CD4-positive, CD25-positive, alpha-beta regulatory T cell (primary cell): Measurements from ENCODE around the gene NUP205. TPM values are rescaled to one million over a fixed set of nuclear protein-coding genes. Genes with fewer than 3 reads are reported as not detected.

Experiments used
- ATAC-seq, 2 donors: fragments of 150-1000 bp; cut with Tn5 transposase; one replicate each; pipeline ENCODE4 v1.10.0; 2021; ENCODE audit warnings: low read depth in 2 of 2, moderate number of reproducible peaks in 2 of 2, moderate library complexity in 1 of 2
- DNase-seq, 3 donors: peaks; one replicate each; pipeline versions ENCODE4 v3.0.0 to v3.0.0-alpha.2; 2012 to 2022; ENCODE audit warnings: mixed read lengths in 1 of 3
- H3K27ac ChIP-seq: one replicate; pipeline ENCODE4 v1.7.0; 2013; ENCODE audit warnings: mild to moderate bottlenecking, low read length; ENCODE audit not compliant: insufficient read depth, poor library complexity, severe bottlenecking
- H3K27me3 ChIP-seq: one replicate; pipeline ENCODE4 v1.7.0; 2013; ENCODE audit warnings: low read length; ENCODE audit not compliant: control insufficient read depth, insufficient read depth
- H3K36me3 ChIP-seq: one replicate; pipeline ENCODE4 v1.7.0; 2013; ENCODE audit warnings: mild to moderate bottlenecking, low read length, moderate library complexity; ENCODE audit not compliant: control insufficient read depth, insufficient read depth
- H3K4me1 ChIP-seq: 2 replicates; pipeline ENCODE4 v1.7.0; 2013; ENCODE audit warnings: mild to moderate bottlenecking, low read length; ENCODE audit not compliant: insufficient read depth, control insufficient read depth, poor library complexity, severe bottlenecking
- H3K4me3 ChIP-seq: one replicate; pipeline ENCODE4 v1.7.0; 2013; ENCODE audit warnings: low read depth, mild to moderate bottlenecking, low read length, moderate library complexity
- H3K9me3 ChIP-seq, 2 experiments: 1 replicate in 1 of 2; 2 replicates in 1 of 2; pipeline ENCODE4 v1.7.0; 2013; ENCODE audit warnings: low read length in 2 of 2, mild to moderate bottlenecking in 1 of 2, moderate library complexity in 1 of 2; ENCODE audit not compliant: control insufficient read depth in 2 of 2
- H3K27ac Mint-ChIP-seq, 3 donors: one replicate each; pipeline ENCODE4 v1.8.0; 2020 to 2022; ENCODE audit warnings: mild to moderate bottlenecking in 3 of 3, mixed read lengths in 3 of 3, moderate library complexity in 2 of 3
- H3K27me3 Mint-ChIP-seq: one replicate; pipeline ENCODE4 v1.8.0; 2022; ENCODE audit warnings: mild to moderate bottlenecking, mixed read lengths
- H3K36me3 Mint-ChIP-seq: one replicate; pipeline ENCODE4 v1.8.0; 2020; ENCODE audit warnings: mixed read lengths
- H3K4me1 Mint-ChIP-seq, 4 donors: one replicate each; pipeline ENCODE4 v1.8.0; 2020 to 2022; ENCODE audit warnings: mixed read lengths in 4 of 4, mild to moderate bottlenecking in 1 of 4
- H3K4me3 Mint-ChIP-seq, 4 donors: one replicate each; pipeline ENCODE4 v1.8.0; 2020 to 2022; ENCODE audit warnings: mild to moderate bottlenecking in 4 of 4, mixed read lengths in 4 of 4, moderate library complexity in 3 of 4
- H3K9me3 Mint-ChIP-seq, 7 donors: one replicate each; pipeline ENCODE4 v1.8.0; 2020 to 2022; ENCODE audit warnings: mixed read lengths in 7 of 7, mild to moderate bottlenecking in 3 of 7, moderate library complexity in 2 of 7
- polyA plus RNA-seq, 4 donors: library from polyadenylated mRNA; unstranded; fragments of 300-500 nt; fragmentation: Illumina TruSeq; gene quantifications; one replicate each; pipeline ENCODE4 v1.2.3, GENCODE V29; 2021
- total RNA-seq: library from RNA; stranded (reverse); gene quantifications from one replicate; pipeline ENCODE4 v1.2.3, GENCODE V29; 2022

NUP205 gene, protein sequence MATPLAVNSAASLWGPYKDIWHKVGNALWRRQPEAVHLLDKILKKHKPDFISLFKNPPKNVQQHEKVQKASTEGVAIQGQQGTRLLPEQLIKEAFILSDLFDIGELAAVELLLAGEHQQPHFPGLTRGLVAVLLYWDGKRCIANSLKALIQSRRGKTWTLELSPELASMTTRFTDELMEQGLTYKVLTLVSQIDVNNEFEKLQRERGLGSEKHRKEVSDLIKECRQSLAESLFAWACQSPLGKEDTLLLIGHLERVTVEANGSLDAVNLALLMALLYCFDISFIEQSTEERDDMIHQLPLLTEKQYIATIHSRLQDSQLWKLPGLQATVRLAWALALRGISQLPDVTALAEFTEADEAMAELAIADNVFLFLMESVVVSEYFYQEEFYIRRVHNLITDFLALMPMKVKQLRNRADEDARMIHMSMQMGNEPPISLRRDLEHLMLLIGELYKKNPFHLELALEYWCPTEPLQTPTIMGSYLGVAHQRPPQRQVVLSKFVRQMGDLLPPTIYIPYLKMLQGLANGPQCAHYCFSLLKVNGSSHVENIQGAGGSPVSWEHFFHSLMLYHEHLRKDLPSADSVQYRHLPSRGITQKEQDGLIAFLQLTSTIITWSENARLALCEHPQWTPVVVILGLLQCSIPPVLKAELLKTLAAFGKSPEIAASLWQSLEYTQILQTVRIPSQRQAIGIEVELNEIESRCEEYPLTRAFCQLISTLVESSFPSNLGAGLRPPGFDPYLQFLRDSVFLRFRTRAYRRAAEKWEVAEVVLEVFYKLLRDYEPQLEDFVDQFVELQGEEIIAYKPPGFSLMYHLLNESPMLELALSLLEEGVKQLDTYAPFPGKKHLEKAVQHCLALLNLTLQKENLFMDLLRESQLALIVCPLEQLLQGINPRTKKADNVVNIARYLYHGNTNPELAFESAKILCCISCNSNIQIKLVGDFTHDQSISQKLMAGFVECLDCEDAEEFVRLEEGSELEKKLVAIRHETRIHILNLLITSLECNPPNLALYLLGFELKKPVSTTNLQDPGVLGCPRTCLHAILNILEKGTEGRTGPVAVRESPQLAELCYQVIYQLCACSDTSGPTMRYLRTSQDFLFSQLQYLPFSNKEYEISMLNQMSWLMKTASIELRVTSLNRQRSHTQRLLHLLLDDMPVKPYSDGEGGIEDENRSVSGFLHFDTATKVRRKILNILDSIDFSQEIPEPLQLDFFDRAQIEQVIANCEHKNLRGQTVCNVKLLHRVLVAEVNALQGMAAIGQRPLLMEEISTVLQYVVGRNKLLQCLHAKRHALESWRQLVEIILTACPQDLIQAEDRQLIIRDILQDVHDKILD (N-terminal part only)
- total RNA-seq = 56.3 TPM
- polyA plus RNA-seq = 10 to 100 TPM; 21.1 to 32.7 (median 27.4) TPM

DNA sequence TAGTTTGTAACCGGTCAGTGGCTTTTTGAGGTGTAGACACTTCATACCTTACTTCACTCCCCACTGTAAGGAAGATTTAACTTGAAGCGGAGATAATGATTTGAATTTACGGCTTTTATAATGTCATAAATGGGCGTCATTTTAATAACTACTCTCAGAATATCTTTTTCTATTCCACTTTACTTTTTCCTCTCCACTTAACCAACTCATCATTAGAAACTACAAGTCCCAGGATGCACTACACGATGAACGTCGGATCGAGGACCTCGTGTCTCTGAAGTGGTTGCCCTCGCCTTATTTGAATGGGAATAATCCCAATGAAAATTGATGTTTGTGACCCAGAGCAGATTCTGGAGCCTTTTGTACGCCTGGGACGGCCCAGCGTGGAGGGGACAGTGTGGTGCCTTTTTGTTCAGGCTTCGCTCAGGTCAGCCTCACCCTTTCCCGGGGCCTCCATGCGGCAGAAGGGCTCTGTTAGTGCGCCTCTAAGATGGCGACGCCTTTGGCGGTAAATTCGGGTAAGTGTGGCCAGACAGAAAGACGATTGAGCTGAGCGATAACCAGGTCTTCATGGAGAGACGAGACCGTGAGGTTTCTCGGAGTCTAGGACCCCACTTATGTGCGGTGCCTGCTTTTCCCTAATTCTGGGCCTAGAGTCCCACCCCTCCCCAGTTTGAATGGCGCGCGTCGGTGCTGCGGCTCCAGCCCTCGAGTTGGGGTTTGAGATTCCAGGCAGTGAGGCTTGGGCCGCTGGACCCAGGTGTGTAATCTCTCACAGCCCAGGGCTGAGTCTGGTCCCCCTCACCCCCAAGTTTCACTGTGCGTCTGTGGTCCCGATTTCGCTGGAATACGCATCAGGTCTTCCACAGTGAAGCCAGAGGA, at the start of gene NUP205:
NUP205 (plus strand) TSS at position 463 of the 882 bp plus-strand sequence; CDS start at position 491, 28 bp downstream.
- peak within 1 kb of the TSS in 3 of 4 donors; percentile 20 to 64 (median 52) for H3K4me3 Mint-ChIP-seq
- H3K27ac ChIP-seq = peak within 1 kb of the TSS; percentile 93
- peaks cover 12% of the 10 kb centered on the region for H3K27me3 Mint-ChIP-seq
- peaks cover 5% of the 10 kb centered on the region for H3K27me3 ChIP-seq
- H3K4me1 Mint-ChIP-seq = peaks cover 15 to 19% (median 17%) of the 10 kb centered on the region in 4 donors
- peaks cover 1% of the 10 kb centered on the region for H3K36me3 Mint-ChIP-seq
- no peak within 1 kb of the TSS for H3K27ac Mint-ChIP-seq
- H3K4me1 ChIP-seq = peaks cover 7% of the 10 kb centered on the region
- no peaks in the 10 kb centered on the region for H3K9me3 Mint-ChIP-seq
- no peaks in the 10 kb centered on the region for H3K9me3 ChIP-seq
- peak within 1 kb of the TSS; percentile 98 for H3K4me3 ChIP-seq
- ATAC-seq (peak; percentile 91 to 92), DNase-seq (peak; percentile 64 to 91 (median 89))
- no peaks in the 10 kb centered on the region for H3K36me3 ChIP-seq

DNA sequence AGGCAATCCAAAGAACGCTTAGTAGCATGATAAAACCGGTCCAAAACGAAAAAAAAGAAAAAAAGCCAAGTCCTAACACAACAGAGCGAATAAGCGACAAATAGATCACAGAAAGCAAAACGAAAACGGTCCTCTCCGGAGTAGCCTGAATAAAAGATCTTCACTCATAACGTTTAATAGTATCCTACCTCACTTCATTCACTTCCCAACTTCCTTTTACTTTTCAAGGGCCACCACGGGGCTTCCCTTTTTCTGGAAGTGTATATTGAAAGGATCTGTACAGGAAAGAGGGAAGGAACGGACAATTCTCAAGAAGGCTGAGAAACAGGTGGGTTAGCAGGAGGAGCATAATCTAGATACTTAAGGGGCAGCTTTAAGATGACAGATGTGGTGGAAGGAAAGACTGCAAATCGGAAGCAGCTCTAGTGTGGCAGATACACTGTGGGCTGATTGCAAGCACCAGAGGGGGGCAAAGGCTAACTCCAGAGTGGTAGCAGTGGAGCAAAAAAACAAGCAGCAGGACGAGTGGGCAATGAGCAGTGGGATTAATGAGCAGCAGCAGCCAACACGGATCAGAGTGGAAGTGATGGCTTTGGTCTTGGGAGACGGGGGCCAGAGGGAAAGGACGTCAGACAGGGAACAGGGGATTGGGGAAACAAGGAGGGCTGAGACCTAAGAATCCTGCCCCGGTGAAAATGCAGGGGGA, 48.7 kb upstream of the NUP205 start:
- no peak for ATAC-seq
- Mint-ChIP-seq H3K4me3 (no peak overlapping the region), H3K36me3 (no peaks in the 10 kb centered on the region), H3K27ac (peak overlapping the region in 1 of 3 donors; percentile 54), H3K27me3 (no peaks in the 10 kb centered on the region), H3K9me3 (no peaks in the 10 kb centered on the region), H3K4me1 (peaks cover 7 to 20% (median 10%) of the 10 kb centered on the region in 4 donors)
- Histone ChIP-seq H3K36me3 (peaks cover 7% of the 10 kb centered on the region), H3K27me3 (no peaks in the 10 kb centered on the region), H3K9me3 (no peaks in the 10 kb centered on the region), H3K27ac (peak overlapping the region; percentile 95), H3K4me3 (peak overlapping the region; percentile 90), H3K4me1 (peaks cover 32% of the 10 kb centered on the region)
- peak; percentile 4 to 65 (median 32) for DNase-seq

DNA sequence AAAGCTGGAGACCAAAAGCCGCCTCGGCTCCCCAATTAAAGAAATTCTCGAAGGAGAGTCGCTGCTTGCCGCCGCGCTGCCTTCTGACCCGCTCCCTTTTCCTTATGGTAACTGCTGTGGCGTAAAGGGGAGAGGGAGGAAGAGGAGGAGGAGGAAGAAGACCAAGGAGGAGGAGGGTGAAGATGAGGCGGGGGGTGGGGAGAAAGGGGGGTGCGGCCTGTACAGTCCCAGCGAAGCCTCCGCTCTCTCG, 48.2 kb upstream of the NUP205 start:
- no peak overlapping the region for H3K4me3 Mint-ChIP-seq
- H3K27me3 ChIP-seq = no peaks in the 10 kb centered on the region

DNA sequence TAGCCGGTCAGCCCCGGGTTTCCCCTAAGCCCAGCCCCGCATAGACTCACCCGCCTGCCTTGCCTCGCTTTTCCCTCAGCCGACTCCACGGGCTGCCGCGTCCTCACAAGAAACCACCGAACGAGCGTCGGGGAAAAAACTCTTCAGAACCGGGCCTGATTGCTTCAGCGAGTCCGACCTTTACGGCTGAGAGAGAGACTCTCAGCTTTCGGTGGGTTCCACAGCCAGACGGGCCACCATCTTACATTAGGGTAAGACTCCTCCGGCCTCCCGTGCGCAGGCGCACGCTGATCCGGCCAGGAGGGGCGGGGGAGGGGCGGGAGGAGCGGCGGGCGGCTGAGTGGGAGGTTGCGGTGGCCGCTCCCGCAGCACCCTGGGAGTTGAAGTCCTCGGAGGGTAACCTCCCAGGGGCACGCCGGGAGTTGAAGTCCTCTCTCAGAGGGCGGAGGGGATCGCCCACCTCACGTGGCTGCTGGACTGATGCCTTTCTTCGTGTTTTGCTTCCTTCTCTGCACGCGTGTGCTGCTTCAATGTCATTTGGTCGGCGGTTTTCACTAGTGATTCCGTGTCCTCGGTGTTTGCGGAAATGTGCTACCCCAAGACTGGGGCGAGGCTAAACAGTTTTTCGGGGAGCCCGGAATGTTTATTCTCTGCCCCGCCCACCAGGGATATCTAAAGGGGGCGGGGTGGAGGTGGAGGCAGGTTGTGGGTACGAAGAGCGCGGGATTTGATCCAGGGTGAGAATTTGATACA, 47.7 kb upstream of the NUP205 start, which contains the start of gene CNOT4:
CNOT4 (minus strand) TSS at position 264 of the 753 bp plus-strand sequence. CDS start 71,771 bp downstream, outside the sequence.
- peak; percentile 92 to 98 (median 97) for DNase-seq
- Histone ChIP-seq H3K9me3 (no peaks in the 10 kb centered on the region), H3K27ac (peak within 1 kb of the TSS; percentile 95), H3K4me1 (peaks cover 32% of the 10 kb centered on the region), H3K4me3 (peak within 1 kb of the TSS; percentile 90), H3K36me3 (peaks cover 4% of the 10 kb centered on the region), H3K27me3 (no peaks in the 10 kb centered on the region)
- ATAC-seq = peak; percentile 97 to 98
- Mint-ChIP-seq H3K27me3 (no peaks in the 10 kb centered on the region), H3K4me1 (peaks cover 7 to 16% (median 8%) of the 10 kb centered on the region in 4 donors), H3K9me3 (no peaks in the 10 kb centered on the region), H3K27ac (no peak within 1 kb of the TSS), H3K36me3 (no peaks in the 10 kb centered on the region), H3K4me3 (no peak within 1 kb of the TSS)

More for the DNA sequence above, 48.2 kb upstream of the NUP205 start:
- no peaks in the 10 kb centered on the region for H3K9me3 Mint-ChIP-seq
- ATAC-seq (no peak), DNase-seq (no peak)
- Histone ChIP-seq H3K9me3 (no peaks in the 10 kb centered on the region), H3K27ac (peak overlapping the region; percentile 95), H3K4me1 (peaks cover 32% of the 10 kb centered on the region), H3K4me3 (peak overlapping the region; percentile 90), H3K36me3 (peaks cover 7% of the 10 kb centered on the region)
- H3K4me1 Mint-ChIP-seq = peaks cover 7 to 19% (median 10%) of the 10 kb centered on the region in 4 donors
- H3K27ac Mint-ChIP-seq = no peak overlapping the region
- no peaks in the 10 kb centered on the region for H3K27me3 Mint-ChIP-seq
- no peaks in the 10 kb centered on the region for H3K36me3 Mint-ChIP-seq

DNA sequence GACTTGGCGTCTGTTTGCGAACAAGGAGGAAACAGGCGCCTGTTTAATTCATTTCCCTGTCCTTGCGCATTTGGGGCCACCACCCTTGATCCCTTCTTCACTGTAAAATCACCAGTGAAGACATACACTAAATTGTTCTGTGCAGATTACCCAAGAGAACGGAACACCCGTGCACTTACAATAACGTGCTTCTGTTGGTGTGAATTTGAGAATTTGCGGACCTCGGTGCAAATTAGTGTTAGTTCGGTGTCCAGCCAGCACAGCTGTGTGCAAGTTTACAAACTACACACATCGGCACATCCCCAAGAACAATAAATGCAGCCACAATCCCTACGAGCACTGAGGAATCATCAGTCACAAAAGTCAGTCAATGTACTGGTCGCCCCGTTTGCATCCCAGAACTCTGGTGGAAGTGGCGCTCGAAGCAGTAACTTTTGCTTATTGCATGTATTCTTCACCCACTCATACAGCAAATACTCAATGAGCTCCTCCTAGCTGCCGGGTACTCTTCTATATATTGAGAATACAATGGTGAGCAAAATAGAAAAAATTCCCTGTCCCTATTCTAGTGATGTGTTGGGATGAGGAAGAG, 47.0 kb upstream of the NUP205 start:
- DNase-seq (peak in 1 of 3 donors; percentile 5), ATAC-seq (no peak)
- Histone ChIP-seq H3K27me3 (no peaks in the 10 kb centered on the region), H3K27ac (peak overlapping the region; percentile 95), H3K9me3 (no peaks in the 10 kb centered on the region), H3K36me3 (no peaks in the 10 kb centered on the region), H3K4me3 (peak overlapping the region; percentile 82), H3K4me1 (peaks cover 32% of the 10 kb centered on the region)
- Mint-ChIP-seq H3K36me3 (no peaks in the 10 kb centered on the region), H3K9me3 (peaks cover 0 to 1% (median 0%) of the 10 kb centered on the region in 7 donors), H3K27me3 (no peaks in the 10 kb centered on the region), H3K4me1 (peaks cover 6 to 13% (median 7%) of the 10 kb centered on the region in 4 donors), H3K4me3 (no peak overlapping the region), H3K27ac (no peak overlapping the region)
